ENCODE data around the gene GPR15LG.

DNA sequence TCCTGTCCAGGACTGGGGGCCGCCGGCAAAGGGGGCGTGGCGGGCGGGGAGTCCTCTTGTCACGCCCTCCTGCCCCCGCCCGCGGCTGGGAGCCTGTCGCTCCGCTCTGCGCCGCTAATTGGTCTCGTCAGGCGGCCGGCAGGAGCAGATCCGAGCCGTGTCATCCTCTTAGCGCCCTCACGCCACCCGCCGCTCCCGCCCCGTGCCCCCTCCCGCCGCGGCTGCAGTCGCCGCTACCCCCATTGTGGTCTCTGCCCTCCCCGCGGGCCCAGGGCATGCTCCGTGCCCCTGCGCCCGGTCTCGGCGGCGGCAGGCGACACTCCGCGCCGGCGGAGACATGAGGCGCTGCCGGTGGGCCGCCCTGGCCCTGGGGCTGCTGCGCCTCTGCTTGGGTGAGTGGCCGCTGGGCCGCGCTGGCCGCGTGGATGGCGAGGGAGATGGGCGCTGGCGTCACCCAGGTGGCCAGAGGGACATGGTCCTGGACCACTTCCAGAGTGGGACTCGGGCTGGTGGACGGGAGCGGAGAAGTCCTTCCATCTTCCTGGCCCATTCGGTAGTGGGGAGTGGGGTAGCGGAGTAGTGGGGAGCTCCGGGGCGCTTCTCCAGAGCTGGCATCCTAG, 20.9 kb downstream of the GPR15LG start, which contains the start of gene CDHR1:
- no peak for TF ChIP-seq EZH2phosphoT487 (IDR thresholded peaks at IDR 0.05; ENCODE audit: low read length)
- TF ChIP-seq, protein P1, sequence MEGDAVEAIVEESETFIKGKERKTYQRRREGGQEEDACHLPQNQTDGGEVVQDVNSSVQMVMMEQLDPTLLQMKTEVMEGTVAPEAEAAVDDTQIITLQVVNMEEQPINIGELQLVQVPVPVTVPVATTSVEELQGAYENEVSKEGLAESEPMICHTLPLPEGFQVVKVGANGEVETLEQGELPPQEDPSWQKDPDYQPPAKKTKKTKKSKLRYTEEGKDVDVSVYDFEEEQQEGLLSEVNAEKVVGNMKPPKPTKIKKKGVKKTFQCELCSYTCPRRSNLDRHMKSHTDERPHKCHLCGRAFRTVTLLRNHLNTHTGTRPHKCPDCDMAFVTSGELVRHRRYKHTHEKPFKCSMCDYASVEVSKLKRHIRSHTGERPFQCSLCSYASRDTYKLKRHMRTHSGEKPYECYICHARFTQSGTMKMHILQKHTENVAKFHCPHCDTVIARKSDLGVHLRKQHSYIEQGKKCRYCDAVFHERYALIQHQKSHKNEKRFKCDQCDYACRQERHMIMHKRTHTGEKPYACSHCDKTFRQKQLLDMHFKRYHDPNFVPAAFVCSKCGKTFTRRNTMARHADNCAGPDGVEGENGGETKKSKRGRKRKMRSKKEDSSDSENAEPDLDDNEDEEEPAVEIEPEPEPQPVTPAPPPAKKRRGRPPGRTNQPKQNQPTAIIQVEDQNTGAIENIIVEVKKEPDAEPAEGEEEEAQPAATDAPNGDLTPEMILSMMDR (IDR thresholded peaks at IDR 0.05; ENCODE audit: low read length) = no peak
